ENCODE data around the gene IRF8. TPM values are rescaled to one million over a fixed set of nuclear protein-coding genes. Genes with fewer than 3 reads are reported as not detected.

Gene IRF8
- total RNA-seq, 3 donors from 2014 or later (not counting 1 experiment from before 2014, with no cell fraction given) = 101 to 167 (median 122) TPM

GRCh38 chr16:85901110-85901509 is 2.1 kb downstream of the IRF8 start:
- DNase-seq = no peak
- ATAC-seq = no peak
- Mint-ChIP-seq H3K36me3 (no peaks in the 10 kb centered on the region), H3K4me3 (peak overlapping the region; percentile 96), H3K9me3 (no peaks in the 10 kb centered on the region), H3K27me3 (ENCODE audit: low read depth in 2 of 2) (no peaks in the 10 kb centered on the region), H3K27ac (peak overlapping the region; percentile 89 to 97), H3K4me1 (peaks cover 79 to 80% of the 10 kb centered on the region in 2 donors)
- intact Hi-C loops (cut with micrococcal nuclease) = loop anchor here (5.0 kb wide), 1 partner anchor 79 kb away; no protein-coding TSS in a partner anchor
- Histone ChIP-seq H3K9me3 (ENCODE audit: control insufficient read depth, insufficient read depth, low read length) (no peaks in the 10 kb centered on the region), H3K4me1 (ENCODE audit: control insufficient read depth, insufficient read depth, low read length) (peaks cover 66% of the 10 kb centered on the region), H3K27me3 (ENCODE audit: control insufficient read depth, insufficient read depth, low read length) (no peaks in the 10 kb centered on the region), H3K4me3 (ENCODE audit: low read length) (peak overlapping the region; percentile 54), H3K27ac (ENCODE audit: low read length) (peak overlapping the region; percentile 80), H3K36me3 (ENCODE audit: control insufficient read depth, insufficient read depth, low read length) (peaks cover 30% of the 10 kb centered on the region)
- WGBS (ENCODE audit: insufficient coverage) = 79% methylated on average over 4 of the region's 4 CpGs
- no peak for TF ChIP-seq CTCF (IDR thresholded peaks at IDR 0.05)

GRCh38 chr16:85901773-85902365 is 2.9 kb downstream of the IRF8 start:
- intact Hi-C loops (cut with micrococcal nuclease) = loop anchor here (1.0 to 5.0 kb wide), 2 partner anchors 34 to 80 kb away; no protein-coding TSS in a partner anchor
- no peaks in the 10 kb centered on the region for H3K27me3 Mint-ChIP-seq (ENCODE audit: low read depth in 2 of 2)
- H3K9me3 Mint-ChIP-seq = no peaks in the 10 kb centered on the region
- no peaks in the 10 kb centered on the region for H3K36me3 Mint-ChIP-seq
- Histone ChIP-seq H3K4me3 (ENCODE audit: low read length) (peak overlapping the region; percentile 23), H3K9me3 (ENCODE audit: control insufficient read depth, insufficient read depth, low read length) (no peaks in the 10 kb centered on the region), H3K36me3 (ENCODE audit: control insufficient read depth, insufficient read depth, low read length) (peaks cover 37% of the 10 kb centered on the region), H3K4me1 (ENCODE audit: control insufficient read depth, insufficient read depth, low read length) (peaks cover 73% of the 10 kb centered on the region), H3K27ac (ENCODE audit: low read length) (peak overlapping the region; percentile 80), H3K27me3 (ENCODE audit: control insufficient read depth, insufficient read depth, low read length) (no peaks in the 10 kb centered on the region)
- H3K27ac Mint-ChIP-seq = peak overlapping the region; percentile 89 to 97
- peaks cover 83 to 87% of the 10 kb centered on the region in 2 donors for H3K4me1 Mint-ChIP-seq
- TF ChIP-seq CTCF (IDR thresholded peaks at IDR 0.05) = no peak
- H3K4me3 Mint-ChIP-seq = peak overlapping the region; percentile 96
- ATAC-seq (no peak), DNase-seq (no peak)
- WGBS (ENCODE audit: insufficient coverage) = 38% methylated on average over 7 of the region's 7 CpGs

- peaks cover 77% of the 10 kb centered on the region for H3K4me1 ChIP-seq (ENCODE audit: control insufficient read depth, insufficient read depth, low read length)
- Mint-ChIP-seq H3K9me3 (no peaks in the 10 kb centered on the region), H3K27me3 (ENCODE audit: low read depth in 2 of 2) (no peaks in the 10 kb centered on the region), H3K4me3 (peak overlapping the region; percentile 96), H3K4me1 (peaks cover 78 to 86% of the 10 kb centered on the region in 2 donors), H3K27ac (peak overlapping the region; percentile 89 to 97), H3K36me3 (no peaks in the 10 kb centered on the region)
- peak; percentile 57 to 87 for DNase-seq
- no peaks in the 10 kb centered on the region for H3K27me3 ChIP-seq (ENCODE audit: control insufficient read depth, insufficient read depth, low read length)
- peak; percentile 64 to 75 (median 70) for ATAC-seq
- H3K9me3 ChIP-seq (ENCODE audit: control insufficient read depth, insufficient read depth, low read length) = no peaks in the 10 kb centered on the region
- TF ChIP-seq CTCF (IDR thresholded peaks at IDR 0.05) = no peak
- intact Hi-C loops (cut with micrococcal nuclease) = loop anchor here (1.0 to 5.0 kb wide), 3 partner anchors 14 to 80 kb away; no protein-coding TSS in a partner anchor
- peak overlapping the region; percentile 23 for H3K4me3 ChIP-seq (ENCODE audit: low read length)
- H3K36me3 ChIP-seq (ENCODE audit: control insufficient read depth, insufficient read depth, low read length) = peaks cover 40% of the 10 kb centered on the region
- 35% methylated on average over 20 of the region's 20 CpGs for WGBS (ENCODE audit: insufficient coverage)
- H3K27ac ChIP-seq (ENCODE audit: low read length) = peak overlapping the region; percentile 80
These were observed 3.6 kb downstream of the IRF8 start for GRCh38 chr16:85902366-85903155.

All from natural killer cell (primary cell).